NCI-H1694 treated with DMSO at 0.1 percent for 48 hours (cell line): ENCODE results near the gene UTP3.
A peak's percentile ranks its signal among the peaks of the same experiment; 100 is the strongest.
"Not testable (repeated sequence)": the region's sequence is repeated elsewhere in the genome, so short reads cannot be mapped to it uniquely, and the experiment has no call there.

Source experiments
- DNase-seq: peaks from one replicate; lab custom pipeline; 2025; lab: John Stamatoyannopoulos, UW

Gene UTP3

DNA sequence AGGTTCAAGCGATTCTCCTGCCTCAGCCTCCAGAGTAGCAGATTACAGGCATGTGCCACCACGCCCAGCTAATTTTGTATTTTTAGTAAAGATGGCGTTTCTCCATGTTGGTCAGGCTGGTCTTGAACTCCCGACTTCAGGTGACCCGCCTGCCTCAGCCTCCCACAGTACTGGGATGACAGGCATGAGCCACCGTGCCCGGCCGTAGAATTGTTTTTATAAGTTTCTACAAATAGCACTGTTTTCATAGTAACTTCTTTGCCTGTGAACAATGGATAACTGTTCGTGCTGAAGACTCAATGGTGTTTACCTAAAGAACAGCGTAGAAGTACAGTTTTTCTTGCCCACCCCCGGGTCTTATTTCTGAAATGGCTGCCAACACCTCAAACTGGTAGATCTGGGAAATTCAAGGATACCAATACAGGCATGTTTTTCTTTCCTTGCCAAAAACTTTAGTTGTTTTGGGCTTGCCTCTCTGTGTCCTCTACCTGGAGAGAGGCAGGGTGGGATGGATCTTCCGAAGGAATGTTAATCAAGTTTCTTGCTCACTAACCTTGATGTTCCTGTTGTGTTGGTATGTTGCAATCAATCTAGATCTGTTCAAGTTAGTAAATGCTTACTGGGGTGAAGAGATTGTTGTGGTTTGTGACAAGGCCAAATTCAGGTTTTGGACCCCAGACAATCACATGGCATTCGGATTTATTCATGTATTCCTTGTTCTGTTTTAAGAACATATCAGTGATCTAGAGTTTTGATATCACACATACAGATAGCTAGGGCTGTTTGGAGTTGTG lies 30.7 kb downstream of the UTP3 start:
- no peak for DNase-seq

DNA sequence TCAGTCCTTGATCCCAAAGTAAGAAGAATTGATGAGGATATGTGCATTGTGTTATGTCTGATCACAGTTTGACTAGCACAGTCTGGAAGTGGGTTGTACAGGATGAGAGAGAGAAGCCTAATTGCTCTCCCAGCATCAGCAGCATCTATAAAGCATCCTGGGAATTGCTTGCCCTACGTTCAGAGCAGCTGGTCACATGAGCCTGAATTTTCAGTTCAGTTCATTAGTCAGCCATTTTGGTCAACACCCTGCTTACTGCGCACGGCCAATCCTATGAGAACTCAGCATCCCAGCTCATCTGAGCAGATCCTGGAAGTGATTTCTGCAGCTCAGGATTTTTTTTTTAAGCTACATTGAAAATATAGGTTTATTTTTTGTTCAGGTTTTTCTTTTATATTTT lies 33.4 kb downstream of the UTP3 start, which contains the start of gene RUFY3:
RUFY3 (plus strand) TSS at position 218 of the 400 bp plus-strand sequence. CDS start 610 bp downstream, outside the sequence.
- DNase-seq: peak; percentile 95

DNA sequence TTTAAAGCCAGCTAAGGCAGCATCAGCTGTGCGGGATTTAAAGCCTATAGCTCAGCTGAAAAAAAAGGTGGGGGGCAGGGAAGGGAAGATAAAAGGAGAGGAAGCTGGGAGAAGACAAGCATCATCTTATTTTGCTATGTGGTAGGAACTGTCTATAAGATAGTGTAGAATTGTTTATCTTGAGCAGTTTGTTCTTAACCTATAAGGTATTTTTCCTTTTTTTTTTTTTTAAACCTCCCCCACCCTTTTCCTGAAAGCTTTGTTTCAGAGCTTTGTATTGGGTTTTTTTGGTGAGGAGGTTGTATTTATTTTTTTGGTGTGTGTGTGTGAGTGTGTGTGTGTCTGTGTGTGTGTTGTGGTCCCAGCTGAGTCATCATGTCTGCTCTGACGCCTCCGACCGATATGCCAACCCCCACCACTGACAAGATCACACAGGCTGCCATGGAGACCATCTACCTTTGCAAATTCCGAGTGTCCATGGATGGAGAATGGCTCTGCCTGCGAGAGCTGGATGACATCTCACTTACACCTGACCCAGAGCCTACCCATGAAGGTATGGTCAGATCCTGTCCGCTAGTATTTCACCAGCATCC lies 34.0 kb downstream of the UTP3 start:
- DNase-seq: no peak

DNA sequence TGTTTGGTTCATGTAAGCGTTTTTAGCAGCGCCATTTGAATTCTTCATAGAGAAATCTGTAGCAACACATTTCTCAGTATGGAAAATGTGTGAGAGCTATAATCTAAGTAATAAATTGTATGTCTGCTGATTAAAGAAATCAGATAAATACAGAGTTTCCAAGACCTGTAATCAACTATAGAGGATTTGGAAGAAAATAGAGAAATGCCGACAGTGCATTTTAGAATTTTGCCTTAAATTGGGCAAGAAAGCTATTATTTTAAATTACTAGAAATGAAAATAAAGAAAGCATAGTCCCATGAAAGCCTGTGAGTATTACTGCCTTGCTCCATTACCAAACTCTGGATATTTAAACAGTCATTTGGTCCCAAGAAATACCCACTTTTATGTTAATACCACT lies 36.1 kb downstream of the UTP3 start:
- no peak for DNase-seq

DNA sequence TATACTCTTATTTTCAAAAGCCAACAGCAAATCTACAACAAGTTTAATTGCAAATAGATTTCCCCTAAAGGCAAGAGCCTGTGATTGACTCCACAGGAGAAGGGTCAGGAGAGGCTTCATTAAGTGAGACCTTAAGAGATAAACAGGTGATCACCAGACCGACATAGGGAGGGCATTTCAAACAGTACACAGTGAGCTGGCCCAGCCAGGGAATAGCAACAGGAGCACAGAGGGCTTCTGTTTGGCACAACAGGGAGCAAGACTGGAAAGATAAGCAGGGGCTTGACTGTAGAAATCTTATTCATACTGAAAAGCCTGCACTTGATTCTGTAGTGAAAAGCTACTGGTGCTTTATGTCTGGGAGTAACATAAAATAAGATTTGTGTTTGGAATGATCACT lies 37.3 kb downstream of the UTP3 start:
- no peak for DNase-seq

DNA sequence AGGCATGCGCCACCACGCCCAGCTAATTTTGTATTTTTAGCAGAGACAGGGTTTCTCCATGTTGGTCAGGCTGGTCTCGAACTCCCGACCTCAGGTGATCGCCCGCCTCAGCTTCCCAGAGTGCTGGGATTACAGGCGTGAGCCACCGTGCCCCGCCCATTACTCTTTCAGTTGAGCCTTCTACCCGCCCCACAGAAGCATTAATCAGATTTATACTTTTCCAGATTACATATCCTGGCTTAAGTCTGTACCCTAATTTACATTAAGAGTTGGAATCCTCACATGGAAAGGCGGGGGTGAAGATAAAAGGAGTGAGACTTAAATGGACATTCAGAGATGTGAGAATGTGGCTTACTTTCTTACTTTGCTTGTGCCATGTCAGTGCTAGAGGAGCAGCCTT lies 38.2 kb downstream of the UTP3 start:
- DNase-seq: not testable (repeated sequence)

DNA sequence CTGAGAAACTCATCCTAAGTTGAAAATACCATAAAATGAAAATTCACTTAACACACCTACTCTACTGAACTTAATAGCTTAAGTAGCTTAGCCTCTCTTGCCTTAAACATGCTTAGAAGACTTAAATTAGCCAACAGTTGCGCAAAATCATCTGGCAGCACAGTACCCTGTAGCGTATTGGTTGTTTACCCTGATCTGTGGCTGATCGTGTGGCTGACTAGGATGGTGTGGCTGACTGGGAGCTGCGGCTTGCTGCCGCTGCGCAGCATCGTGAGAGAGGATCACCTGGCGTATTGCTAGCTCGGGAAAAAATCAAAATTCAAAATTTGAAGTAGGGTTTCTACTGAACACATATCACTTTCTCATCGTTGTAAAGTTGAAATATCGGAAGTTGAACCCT lies 39.8 kb downstream of the UTP3 start:
- no peak for DNase-seq

DNA sequence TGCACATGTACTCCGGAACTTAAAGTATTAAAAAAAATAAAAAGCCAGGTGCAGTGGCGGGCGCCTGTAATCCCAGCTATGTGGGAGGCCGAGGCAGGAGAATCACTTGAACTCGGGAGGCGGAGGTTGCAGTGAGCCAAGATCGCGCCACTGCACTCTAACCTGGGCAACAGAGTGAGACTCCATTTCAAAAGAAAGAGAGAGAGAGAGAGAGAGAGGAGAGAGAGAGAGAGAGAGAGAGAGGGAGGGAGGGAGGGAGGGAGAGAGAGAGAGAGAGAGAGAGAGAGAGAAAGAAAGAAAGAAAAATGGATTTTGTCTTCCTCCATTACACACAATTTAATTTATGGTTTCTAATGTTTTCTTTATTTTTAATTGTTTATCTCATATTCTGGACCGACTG lies 44.5 kb downstream of the UTP3 start:
- DNase-seq: not testable (repeated sequence)

DNA sequence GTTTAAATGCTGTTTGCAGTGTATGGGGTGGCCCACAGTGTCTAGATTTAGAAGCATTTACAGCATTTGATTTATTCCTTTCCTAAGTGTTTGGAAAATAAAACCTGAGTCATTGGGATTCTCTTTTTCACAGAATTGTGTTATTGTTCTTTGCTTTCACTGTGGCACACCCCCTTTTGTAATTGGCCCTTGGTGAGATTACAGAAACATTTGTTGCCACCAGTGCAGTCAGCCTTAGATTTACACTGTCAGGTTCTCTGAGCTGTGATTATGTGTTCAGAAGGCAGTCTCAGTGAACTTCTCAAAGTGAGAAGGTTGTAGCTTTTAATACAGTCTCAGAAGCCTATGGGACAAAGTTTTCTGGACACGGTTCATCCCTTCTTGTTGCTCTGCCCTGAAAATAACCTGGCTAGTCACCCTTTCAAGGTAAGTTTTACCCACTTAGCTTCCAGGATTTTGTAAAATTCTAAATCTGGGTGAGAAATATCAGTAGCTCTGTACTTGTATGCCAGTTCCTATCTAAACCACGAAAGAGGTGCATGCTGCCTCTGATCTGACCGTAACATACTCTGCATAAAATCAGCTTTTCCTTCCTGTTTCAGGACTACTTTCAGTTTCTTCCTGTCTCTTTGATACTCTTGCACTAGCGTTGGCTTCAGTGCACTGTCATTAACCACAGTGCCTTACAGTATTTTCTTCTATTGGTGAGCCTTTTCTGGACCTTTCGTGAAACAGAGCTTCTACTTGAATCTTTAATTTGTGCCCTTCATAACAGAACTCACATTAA lies 46.0 kb downstream of the UTP3 start:
- no peak for DNase-seq

DNA sequence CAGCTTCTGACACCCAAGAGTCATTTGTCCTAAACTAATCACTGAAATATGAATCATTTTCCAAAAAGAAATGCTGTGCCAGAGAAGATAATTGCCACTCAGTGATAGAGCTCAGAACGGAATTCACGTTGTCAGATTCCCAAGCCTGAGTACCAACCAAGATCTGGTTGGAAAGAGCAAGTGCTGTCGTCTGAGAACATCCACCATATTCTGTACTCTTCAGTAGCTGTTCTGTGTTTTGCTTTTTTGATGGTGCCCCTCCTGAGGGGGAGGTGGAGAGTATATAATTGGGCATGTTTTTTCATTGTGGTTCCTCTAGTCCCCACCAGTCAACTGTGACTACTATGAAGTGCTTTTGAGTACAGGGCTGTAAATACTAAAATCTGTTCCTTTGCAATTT lies 46.6 kb downstream of the UTP3 start:
- DNase-seq: no peak

DNA sequence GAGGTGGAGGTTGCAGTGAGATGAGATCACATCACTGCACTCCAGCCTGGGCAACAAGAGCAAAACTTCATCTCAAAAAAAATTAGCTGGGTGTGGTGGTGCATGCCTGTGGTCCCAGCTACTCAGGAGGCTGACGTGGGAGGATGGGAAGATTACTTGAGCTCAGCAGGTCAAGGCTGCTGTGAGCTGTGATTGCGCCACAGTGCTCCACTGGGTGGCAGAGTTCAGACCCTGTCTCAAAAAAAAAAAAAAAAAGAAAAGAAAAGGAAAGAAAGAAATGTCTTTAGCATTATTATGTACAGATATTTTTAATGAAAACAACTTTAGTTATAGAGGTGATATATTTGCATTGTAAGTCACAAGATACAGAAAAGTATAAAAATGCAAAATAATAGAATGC lies 47.6 kb downstream of the UTP3 start:
- not testable (repeated sequence) for DNase-seq

DNA sequence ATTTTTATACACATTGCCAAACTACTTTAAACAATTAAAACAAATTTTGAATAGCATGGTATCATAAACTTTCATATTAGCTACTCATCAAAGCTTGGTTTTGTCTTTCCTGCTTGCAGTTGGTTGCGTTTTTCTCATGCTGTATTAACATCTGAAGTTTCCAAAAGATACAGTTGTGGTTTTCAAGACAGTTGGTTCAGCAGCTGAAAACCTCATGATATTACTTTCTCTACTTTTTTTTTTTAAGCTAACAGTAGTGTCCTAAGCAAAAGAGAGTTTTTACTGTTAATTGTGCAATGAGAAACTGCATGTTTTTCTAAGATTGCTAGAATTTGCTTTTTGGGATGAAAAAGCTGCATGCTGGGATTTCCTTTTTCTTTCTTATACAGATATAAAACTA lies 48.7 kb downstream of the UTP3 start:
- no peak for DNase-seq

DNA sequence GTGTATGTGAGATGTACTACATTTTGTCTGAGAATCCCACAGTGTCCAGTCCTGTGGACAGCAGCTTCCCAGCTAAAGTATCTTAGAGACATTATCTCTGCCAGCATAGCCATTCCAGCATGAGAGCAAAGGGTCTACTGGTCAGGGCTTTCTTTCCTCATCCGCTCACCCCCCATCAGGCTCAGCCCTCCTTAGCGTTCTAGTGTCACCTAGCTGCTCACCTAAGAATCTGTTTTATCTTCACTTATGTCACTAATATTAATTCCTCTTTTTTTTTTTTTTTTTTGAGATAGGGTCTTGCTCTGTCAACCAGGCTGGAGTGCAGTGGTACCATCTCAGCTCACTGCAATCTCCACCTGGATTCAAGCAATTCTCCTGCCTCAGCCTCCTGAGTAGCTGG lies 49.1 kb downstream of the UTP3 start:
- no peak for DNase-seq

DNA sequence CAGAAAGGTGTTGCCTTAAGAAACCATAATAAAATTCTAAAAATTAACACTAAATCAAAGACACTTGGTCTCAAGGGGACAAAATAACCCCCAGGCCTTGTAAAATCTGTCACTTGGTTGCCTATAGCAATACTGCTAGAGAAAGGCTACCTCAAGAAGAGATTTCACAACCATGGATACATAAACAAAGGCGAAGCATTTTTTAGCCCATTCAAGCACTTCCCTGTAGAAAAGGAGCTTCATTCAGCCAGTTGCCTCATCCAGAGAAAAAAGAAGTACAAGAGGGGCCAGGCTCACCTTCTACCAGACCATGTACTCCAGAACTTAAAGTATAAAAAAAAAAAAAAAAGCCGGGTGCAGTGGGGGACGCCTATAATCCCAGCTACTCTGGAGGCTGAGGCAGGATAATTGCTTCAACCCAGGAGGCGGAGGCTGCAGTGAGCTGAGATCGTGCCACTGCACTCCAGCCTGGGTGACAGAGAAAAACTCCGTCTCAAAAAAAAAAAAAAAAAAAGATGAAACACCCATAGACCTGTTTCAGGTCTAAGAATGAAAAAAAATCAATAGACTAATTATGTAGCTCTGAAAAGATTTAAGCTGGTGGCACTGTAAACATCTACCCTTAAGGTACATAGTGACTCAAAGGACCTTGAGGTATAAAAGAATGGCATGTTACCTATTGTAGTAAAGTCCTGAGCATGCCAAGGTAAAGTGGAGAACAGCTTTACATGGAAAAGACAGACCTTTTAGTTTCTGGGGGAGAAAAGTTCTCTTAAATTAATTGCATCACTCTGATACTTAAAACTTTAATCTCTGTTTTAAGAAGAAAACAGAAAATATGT lies 51.4 kb downstream of the UTP3 start:
- no peak for DNase-seq
